Vagina (tissue), 2 donors: ENCODE results near the gene MR1.

ENCODE experiments used
- CTCF ChIP-seq, 3 experiments: fragments of 450-650 bp in 2 of 3; fragments of 200-600 bp in 1 of 3; sonication (generic) in 1 of 3; IDR thresholded peaks; one replicate each; pipeline ENCODE4 v1.5.1; 2017 to 2019; ENCODE audit warnings: antibody characterized with exemption in 3 of 3, mild to moderate bottlenecking in 2 of 3, moderate library complexity in 2 of 3
- POLR2A ChIP-seq, 2 donors: fragments of 450-650 bp; IDR thresholded peaks; one replicate each; pipeline ENCODE4 v1.6.1; 2017; ENCODE audit warnings: antibody characterized with exemption in 2 of 2, mild to moderate bottlenecking in 2 of 2, moderate library complexity in 2 of 2
- POLR2AphosphoS5 ChIP-seq, 2 donors: sonication (generic); formaldehyde crosslinking; IDR thresholded peaks; one replicate each; pipeline ENCODE4 v1.9.0; 2017; ENCODE audit warnings: antibody characterized with exemption in 2 of 2, mild to moderate bottlenecking in 2 of 2, low read depth in 1 of 2; ENCODE audit not compliant: insufficient read depth in 1 of 2

DNA sequence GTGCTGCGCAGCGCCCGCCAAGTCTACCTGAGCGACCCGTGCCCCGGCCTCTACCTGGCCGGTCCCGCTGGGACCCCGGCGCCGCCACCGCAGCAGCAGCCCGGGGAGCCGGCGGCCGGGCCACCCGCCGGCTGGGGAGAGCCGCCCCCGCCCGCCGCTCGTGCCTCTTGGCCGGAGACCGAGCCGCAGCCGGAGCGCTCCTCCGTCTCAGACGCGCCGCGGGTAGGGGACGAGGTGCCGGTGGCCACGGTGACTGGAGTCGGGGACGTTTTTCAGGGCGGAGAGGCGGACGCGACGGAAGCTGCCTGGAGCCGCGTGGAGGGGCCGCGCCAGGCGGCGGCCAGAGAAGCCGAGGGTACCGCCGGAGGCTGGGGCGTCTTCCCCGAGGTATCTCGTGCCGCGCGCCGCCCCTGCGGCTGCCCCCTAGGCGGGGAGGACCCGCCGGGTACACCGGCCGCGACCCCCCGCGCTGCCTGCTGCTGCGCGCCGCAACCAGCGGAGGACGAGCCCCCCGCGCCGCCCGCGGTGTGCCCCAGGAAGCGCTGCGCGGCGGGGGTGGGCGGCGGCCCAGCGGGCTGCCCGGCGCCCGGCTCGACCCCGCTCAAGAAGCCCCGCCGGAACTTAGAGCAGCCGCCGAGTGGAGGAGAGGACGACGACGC lies 55.4 kb downstream of the MR1 start:
- TF ChIP-seq CTCF (IDR thresholded peaks at IDR 0.05) (no peak), POLR2A (IDR thresholded peaks at IDR 0.05) (no peak), POLR2AphosphoS5 (IDR thresholded peaks at IDR 0.05; ENCODE audit: insufficient read depth in 1 of 2, low read depth in 1 of 2) (no peak)
